GM18505 (cell line): ENCODE data around the gene ATXN10.

Experiments used
- ATAC-seq: cut with Tn5 transposase; IDR thresholded peaks from one replicate; pipeline ENCODE4 v1.9.1; 2021; ENCODE audit not compliant: unreplicated experiment
- POLR2A ChIP-seq: IDR thresholded peaks from 4 replicates; pipeline ENCODE4 v1.6.1; 2011; ENCODE audit warnings: borderline replicate concordance; ENCODE audit not compliant: insufficient read depth, insufficient read length; ENCODE audit errors: extremely low read depth

The ATXN10 gene

DNA sequence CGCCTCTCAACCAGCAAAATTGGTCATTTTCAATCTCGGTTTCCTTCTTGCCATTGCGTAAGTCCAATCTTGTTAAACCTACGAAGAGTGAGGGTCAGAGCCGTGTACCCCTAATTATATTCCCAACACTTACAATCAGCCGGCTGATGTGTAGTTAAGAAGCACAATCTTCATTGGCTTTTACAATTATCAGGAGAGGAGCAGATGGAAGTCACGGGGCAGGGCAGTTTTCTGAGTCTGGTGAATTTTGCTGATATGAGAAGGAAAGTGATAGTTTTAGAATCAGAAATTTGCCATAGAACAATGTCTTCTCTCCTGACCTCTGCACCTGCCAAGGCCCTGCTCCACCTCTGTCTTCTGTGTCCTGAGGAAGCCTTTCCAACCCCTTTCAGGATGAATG is 35.0 kb upstream of the ATXN10 start:
- TF ChIP-seq POLR2A = no peak
- ATAC-seq = no peak

DNA sequence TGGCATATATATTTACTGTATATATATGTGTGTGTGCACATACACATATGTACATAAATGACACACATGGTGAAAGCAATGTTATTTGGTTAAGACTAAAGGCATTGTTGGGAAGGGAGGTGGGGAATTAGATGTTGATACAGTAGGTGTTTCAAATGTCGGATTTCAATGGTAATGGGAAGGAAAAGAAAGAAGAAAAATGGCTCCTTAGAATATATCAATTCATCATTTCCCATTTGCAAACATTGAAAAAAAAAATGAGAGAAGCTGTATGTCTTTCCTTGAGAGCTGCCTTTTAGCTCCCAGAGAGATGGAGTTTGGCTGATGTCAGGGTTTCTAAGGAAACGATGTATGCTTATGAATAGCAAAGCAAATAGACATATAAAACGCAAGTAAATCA is 33.4 kb upstream of the ATXN10 start:
- ATAC-seq = no peak

DNA sequence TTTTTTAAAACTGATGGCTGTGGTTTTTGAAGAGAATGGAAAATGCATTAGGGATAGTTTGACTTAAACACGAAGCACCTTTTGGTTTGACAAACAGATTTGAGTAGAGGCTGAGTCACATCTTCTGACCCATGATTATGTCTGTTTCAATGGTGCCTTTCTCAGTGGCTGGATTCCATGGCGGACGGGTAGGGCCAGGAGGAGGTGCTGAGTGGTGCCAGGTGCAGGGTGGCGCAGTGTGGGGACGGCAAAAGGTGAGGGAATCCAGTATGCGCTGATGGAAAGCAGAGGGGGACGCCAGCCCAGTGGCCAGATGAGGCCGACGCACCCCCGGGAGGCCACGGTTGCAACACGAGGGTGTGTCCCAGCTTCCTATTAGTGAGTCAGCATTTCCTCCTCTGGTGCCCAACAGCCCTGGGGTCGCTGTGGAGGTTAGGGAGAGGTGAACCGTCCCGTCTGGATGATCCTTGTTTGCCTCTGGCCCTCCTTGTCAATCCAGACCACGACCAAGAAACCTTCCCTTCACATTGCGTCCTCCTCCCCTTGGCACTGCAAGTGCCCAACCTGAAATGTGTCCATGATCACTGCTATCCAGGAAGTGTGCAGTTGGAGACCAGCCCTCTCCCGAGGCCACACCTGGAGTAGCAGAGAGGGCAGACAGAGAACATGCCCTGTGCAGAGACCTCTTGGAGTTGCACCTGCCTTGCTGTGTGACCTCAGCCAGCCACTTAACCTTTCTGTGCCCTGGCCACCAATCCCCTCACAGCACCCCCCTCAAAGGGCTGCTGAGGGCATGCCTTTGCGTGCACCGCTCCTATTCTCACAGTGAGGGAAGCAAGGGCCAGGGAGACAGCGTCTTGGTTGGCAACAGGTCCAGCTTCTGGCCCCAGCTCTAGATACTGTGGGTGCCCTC is 32.5 kb upstream of the ATXN10 start:
- no peak for TF ChIP-seq POLR2A
- ATAC-seq = no peak

More for the DNA sequence above, 33.4 kb upstream of the ATXN10 start:
- TF ChIP-seq POLR2A = no peak

DNA sequence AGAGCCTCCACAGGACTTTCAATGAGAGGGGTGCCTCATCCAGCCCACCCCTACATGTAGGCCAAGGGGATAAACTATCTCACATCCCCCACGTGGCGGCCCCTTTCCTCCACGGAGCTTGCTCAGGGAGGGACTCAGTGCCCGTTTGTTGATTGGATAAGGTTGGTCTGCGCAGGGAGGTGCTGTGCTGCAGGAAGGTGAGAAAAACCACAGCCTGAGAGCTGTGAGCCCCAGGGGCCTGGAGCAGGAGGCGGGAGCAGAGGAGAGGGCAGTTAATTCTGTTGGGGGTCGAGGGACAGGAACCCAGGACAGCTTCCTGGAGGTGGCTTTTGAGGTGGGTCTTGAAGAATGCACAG is 31.9 kb upstream of the ATXN10 start:
- no peak for ATAC-seq
- no peak for TF ChIP-seq POLR2A

DNA sequence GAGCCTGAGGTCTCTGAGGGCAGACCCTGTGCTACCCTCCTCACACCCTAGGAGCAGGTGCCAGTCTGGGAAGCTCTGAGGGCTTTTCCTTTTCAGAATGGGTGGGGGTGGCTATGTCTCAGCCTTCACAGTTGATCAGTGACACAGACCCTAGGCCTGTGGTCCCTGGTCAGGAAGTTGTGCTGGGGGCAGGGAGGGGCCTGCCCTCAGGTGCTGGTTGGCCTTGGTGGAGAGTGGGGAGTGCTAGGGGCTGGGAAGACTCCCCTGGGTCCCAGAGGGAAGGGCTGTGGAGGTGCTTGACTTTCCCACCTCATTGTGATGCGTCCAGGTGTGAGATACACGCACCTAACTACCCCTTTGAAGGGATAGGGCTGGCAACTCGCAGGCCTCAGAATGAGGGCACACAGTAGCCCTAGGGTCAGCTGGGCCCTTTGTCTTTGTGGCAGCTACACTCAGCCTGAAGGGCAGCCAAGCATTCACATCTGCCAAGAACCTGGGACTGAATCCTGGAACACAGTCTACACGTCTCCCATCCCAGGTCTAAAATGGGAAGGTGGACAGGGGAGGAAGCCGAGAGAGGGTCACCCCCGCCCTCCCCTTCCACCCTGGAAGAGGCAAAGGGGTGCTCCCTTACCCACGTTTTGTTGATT is 31.2 kb upstream of the ATXN10 start:
- no peak for ATAC-seq

DNA sequence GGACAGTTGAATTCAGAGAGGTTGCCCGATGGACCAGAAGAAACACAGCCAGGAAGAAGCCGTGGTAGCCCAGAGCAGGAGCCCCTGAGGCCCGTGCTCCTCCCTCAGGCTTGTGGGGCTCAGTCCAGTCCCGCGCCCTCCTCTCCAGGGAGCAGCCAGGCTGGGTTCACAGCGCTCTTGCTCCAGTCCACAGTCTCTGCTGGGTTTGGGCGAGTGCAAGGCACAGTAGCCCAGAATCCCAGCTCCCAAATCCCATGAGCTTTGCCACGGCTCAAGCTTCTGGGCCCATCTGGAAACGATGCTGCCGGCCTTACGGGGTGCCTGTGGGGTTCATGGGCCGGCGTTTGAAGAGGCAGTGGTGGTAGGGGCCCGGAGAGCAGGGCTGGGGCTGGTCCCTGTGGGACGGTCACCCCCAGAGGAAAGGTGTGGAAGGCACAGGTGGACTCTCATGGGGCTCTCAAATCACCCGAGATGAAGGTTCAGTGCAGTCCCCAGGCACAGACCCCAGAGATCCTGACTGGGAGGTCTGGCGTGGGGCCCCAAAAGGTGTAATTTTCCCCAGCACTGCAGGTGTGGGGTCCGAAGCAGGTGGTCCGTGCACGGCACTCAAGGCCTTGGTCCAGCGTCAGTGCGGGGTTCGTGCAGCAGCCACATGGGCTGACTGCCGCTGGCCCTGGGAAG is 30.6 kb upstream of the ATXN10 start:
- TF ChIP-seq POLR2A = no peak
- no peak for ATAC-seq

More for the DNA sequence above, 31.2 kb upstream of the ATXN10 start:
- no peak for TF ChIP-seq POLR2A

DNA sequence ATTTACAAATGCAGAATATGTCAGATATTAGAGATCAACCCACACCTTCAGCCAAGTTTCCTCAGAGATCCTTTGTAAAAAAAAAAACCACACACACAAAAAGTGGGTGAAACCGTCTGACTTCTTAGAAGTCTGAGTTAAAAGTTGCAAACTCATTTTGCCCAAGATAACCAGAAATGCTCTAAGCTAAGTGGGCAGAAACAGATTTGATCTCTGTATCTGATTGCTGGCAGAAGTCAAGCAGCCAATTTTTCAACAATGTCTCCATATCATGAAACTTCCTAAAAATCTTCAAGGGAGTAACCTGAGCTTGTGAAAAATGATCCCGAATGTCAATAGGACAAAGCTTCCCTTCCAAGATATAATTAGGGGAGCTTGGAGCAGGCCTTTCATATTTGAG is 28.6 kb upstream of the ATXN10 start:
- no peak for TF ChIP-seq POLR2A

DNA sequence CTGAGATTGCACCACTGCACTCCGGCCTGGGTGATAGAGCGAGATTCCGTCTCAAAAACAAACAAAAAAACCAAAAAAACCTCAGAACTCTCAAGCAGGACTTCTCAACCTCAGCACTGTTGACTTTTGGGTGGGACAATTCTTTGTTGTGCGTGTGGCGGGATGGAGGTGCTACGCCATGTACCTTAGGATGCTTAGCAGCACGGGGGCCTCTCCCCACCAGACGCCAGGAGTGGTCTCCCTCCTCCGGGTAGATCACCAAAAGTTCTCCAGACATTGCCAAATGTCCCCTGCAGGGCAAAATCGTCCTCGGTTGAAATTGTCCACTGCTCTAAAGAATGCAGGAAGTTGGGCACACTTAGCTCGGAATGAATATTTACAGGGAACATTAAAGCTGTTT is 26.9 kb upstream of the ATXN10 start:
- ATAC-seq = no peak
- no peak for TF ChIP-seq POLR2A

More for the DNA sequence above, 28.6 kb upstream of the ATXN10 start:
- no peak for ATAC-seq

DNA sequence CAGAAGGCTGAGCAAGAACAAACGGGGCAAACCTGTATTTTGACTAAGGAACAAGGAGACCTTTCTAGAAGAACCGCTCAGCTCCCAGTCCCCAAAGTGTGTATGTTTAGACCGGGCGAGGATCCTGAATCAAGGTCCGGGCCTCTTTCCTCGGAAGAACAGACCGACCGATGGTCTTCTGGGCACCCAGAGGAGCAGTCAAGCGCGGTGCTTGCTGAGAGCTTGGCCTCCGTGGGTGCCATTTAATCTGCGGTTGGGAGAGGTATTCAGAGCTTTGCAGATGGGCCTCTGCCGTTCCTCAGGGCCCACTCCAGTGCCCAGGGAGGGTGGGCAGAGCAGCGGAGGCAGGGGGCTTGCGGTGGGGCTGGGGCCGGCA is 26.5 kb upstream of the ATXN10 start:
- TF ChIP-seq POLR2A = no peak
- no peak for ATAC-seq

DNA sequence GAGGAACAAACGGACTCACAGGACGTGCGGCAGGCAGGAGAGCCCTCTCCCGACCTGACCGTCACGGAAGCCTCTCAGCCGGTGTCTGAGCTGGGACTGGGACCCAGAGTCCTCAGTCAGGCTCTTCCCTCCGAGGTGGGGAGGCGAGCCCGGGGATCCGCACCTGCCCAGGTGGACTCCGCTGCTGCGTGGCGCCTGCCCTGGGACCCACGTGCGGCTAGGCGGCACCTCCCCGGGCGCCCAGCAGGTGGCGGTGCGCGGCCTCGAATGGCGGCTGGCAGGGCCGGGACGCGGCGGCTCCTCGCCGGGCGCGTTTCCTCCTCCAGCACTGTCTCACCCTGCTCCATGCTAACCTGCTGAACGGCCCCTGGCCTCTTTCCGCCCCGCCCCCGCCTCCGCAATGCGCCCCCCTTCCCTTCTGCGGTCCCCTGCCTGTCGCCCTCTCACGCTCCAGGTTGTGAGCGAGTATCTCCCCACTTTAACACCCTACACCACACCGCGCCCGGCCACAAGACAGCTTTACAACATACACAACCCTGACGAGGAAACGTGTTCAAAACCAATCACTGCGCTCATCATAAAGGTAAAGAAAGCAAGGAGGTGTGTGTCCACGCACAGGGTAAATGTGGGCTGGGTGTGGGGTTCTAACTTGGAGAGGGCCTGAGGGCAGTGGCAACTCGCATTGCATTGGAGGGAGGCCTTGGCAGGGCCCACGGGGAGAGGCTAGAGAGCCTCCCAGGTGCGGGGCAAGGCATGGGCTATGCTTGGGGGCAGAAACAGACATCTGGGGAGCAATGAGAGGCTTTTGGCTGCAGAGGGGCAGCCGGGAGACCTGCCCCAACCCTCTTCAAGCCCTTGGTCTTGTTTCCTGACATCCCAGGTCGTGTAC is 25.9 kb upstream of the ATXN10 start:
- TF ChIP-seq POLR2A = no peak

DNA sequence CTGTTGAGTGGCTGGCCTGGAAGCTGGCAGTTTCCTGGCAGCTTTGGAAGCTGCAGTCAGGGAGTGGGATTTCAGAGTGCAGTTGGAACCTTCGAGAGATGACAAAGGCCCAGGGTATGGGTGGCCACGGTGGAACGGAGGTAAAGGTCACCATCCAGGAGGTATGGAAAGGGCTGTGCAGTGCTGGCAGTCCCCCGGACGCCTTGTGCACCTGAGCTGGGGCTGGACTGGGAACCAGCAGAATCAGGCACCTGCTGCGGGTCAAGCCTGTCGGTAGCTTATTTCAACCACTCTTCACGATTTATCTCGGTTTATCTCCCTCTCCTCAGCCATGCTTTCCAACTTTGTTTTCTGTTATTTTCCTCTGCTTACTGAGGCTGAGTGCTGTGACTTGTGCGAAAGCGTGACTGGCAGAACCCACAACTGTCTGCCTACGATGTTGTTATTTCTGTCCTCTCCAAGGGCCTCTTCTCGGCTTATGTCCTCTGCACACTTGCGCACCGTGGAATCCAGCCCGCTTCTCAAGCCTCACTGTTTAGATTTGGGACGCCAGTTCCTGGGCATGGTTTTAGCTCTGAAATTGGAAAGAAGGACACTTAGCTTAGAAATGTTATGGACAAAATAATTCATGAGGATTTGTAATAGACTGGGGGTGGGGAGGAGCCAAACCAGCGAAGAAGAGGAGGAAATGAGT is 24.0 kb upstream of the ATXN10 start:
- TF ChIP-seq POLR2A = no peak
- no peak for ATAC-seq

More for the DNA sequence above, 25.9 kb upstream of the ATXN10 start:
- ATAC-seq = no peak

DNA sequence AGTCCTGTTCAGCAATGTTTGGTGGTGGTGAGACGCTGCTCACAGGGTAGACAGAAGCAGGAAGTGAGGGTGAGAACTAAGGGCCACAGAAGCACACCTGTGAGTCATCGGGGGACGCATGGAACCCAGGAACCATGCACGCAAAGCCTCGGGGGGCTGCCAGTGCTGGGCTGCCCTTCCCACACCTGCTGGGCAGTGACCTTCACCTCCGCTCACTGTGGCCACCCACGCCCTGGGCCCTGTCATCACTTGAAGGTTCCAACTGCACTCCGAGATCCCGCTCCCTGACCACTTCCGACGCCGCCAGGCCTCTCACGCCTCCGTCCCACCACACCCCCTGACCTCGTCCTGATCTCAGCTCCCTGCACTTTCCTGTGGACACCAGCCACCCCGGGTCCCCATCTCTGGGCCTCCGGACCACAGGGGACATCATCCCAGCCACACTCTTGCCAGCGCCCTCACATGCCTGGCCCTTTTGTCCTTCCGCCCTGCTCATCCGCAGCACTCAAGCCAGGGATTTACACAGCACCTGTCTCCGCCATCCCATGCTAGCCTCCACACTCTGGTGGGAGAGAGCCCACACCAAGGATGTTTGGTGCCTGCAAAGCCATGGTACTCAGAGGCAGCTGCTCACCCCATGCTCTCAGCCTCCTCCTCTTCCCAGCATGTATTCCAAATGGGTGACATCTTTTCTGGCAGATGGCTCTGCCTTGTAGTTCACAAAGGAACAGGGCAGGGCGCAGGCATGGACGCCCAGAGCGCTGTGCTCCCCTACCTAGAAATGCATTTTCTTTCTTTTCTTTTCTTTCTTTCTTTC is 23.1 kb upstream of the ATXN10 start:
- TF ChIP-seq POLR2A = no peak

DNA sequence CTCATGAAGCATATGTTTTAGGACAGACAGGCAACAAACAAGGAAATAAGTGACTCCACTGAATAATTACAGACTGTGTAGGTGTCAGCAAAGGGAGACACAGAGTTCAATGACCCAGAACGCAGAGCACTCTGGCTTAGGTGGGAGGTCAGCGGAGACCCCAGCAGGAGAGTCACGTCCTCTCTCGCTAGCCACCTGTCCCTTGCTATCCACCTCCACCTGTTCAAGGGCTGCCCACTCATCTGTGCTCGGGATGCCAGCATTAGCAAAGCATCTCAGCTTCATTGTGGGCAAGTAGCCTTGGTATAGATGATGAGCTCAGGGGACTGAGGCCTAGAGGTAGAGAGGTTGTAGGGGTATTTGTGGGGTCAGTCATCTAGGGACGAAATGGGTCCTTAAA is 21.8 kb upstream of the ATXN10 start:
- TF ChIP-seq POLR2A = no peak
- no peak for ATAC-seq

More for the DNA sequence above, 23.1 kb upstream of the ATXN10 start:
- ATAC-seq = no peak
